HepG2 (cell line): ENCODE results near the gene ARRDC1. TPM values are rescaled to one million over a fixed set of nuclear protein-coding genes. Genes with fewer than 3 reads are reported as not detected.

Experiments
- AGO1 ChIP-seq: fragments of 200-400 bp; formaldehyde crosslinking; IDR thresholded peaks from 2 replicates; pipeline ENCODE4 v1.6.1; 2017; ENCODE audit warnings: mild to moderate bottlenecking, low read depth, low read length, moderate library complexity; ENCODE audit not compliant: poor library complexity, severe bottlenecking
- CSRNP2 ChIP-seq: sonication (generic); formaldehyde crosslinking; conservative IDR thresholded peaks from 2 replicates; pipeline ENCODE4 v1.8.0; 2022; ENCODE audit warnings: low read depth, missing genetic modification reagents
- MAFK ChIP-seq, 2 experiments: IDR thresholded peaks in 1 of 2; conservative IDR thresholded peaks in 1 of 2; 2 replicates each; pipeline ENCODE4 v1.6.1; 2011; ENCODE audit warnings: improper control_type of control experiment in 2 of 2, low read length in 2 of 2
- RFXAP ChIP-seq: sonication (generic); formaldehyde crosslinking; IDR thresholded peaks from 2 replicates; pipeline ENCODE4 v1.4.0; 2020; ENCODE audit warnings: missing genetic modification reagents, borderline replicate concordance
- THRA ChIP-seq: sonication (generic); formaldehyde crosslinking; IDR thresholded peaks from 2 replicates; pipeline ENCODE4 v1.4.0; 2020; ENCODE audit warnings: missing genetic modification reagents, borderline replicate concordance
- ZNF318 ChIP-seq: sonication (generic); formaldehyde crosslinking; IDR thresholded peaks from 2 replicates; pipeline ENCODE4 v1.4.0; 2020; ENCODE audit warnings: mild to moderate bottlenecking, missing genetic modification reagents
- ZNF367 ChIP-seq: sonication (generic); formaldehyde crosslinking; IDR thresholded peaks from 2 replicates; pipeline ENCODE4 v1.4.0; 2020; ENCODE audit warnings: missing genetic modification reagents, borderline replicate concordance
- ZNF646 ChIP-seq: sonication (generic); formaldehyde crosslinking; IDR thresholded peaks from 2 replicates; pipeline ENCODE4 v1.9.0; 2021; ENCODE audit warnings: mild to moderate bottlenecking, missing genetic modification reagents
- polyA plus RNA-seq, 8 experiments: library from polyadenylated mRNA; depleted of rRNA in 3 of 8; stranded (reverse) in 7 of 8; unstranded in 1 of 8; fragments of >200 nt; fragmentation: Illumina TruSeq in 4 of 8; extraction: Trizol in 4 of 8; gene quantifications; 2 replicates each; pipeline versions ENCODE4 v1.2.1 to v1.2.3, GENCODE V29; 2011 to 2016; ENCODE audit warnings: low read depth in 4 of 8, missing spikeins in 1 of 8, mixed read lengths in 1 of 8; ENCODE audit not compliant: insufficient read depth in 1 of 8
- total RNA-seq, 5 experiments: library from RNA; depleted of rRNA; stranded (reverse); fragments of >200 nt; fragmentation: Illumina TruSeq; extraction: Trizol; gene quantifications; 2 replicates each; pipeline ENCODE4 v1.2.3, GENCODE V29; 2016; ENCODE audit warnings: low read depth in 1 of 5

The ARRDC1 gene
- total and polyA plus RNA-seq, 2 of the 13 experiments (the other 11 are each of a cell fraction or from before 2014, with no cell fraction given) = 21.7 to 44.4 TPM

- TF ChIP-seq ZNF646 (CRISPR knock-in tag) (no peak), ZNF318 (CRISPR knock-in tag) (no peak), RFXAP (CRISPR knock-in tag) (no peak), AGO1 (peak; percentile 98), MAFK (conservative IDR thresholded peaks at IDR 0.05 in 1 of 2, IDR thresholded peaks at IDR 0.05 in 1 of 2; ENCODE audit: low read length in 2 of 2) (no peak), CSRNP2 (CRISPR knock-in tag) (no peak), ZNF367 (CRISPR knock-in tag) (no peak), THRA (CRISPR knock-in tag) (no peak)
Measured at GRCh38 chr9:137618105-137619067, 12.9 kb downstream of the ARRDC1 start, which contains the start of gene EHMT1 (continued).
